HCT116 (cell line): ENCODE measurements around the gene KRTAP12-3. TPM values are rescaled to one million over a fixed set of nuclear protein-coding genes. Genes with fewer than 3 reads are reported as not detected.

ENCODE experiments used
- ATAC-seq: fragments of 200-7000 bp; cut with Tn5 transposase; 2 replicates; pipeline ENCODE4 v1.9.1; 2020; ENCODE audit warnings: mild to moderate bottlenecking, moderate library complexity
- BruUV-seq: library from RNA; stranded (reverse); fragments of 400-500 nt; replicated peaks from 2 replicates; lab custom pipeline; 2021; lab: Mats Ljungman, UMichigan
- CTCF ChIA-PET: fragments of 300-600 bp; sonication (Branson Sonifier 250); formaldehyde crosslinking; loops from one replicate; lab custom pipeline; 2021; ENCODE audit warnings: antibody characterized with exemption; lab: Charles Lee
- POLR2A ChIA-PET: fragments of 300-600, 350-600 bp; sonication (Branson Sonifier 250); formaldehyde crosslinking; loops from one replicate; lab custom pipeline; 2021; ENCODE audit warnings: antibody characterized with exemption; lab: Charles Lee
- RAD21 ChIA-PET, 2 experiments: fragments of 300-600 bp; sonication (Branson Sonifier 250); formaldehyde crosslinking; loops; one replicate each; lab custom pipeline; 2023; ENCODE audit warnings: low total read pairs in 2 of 2; ENCODE audit not compliant: uncharacterized antibody in 2 of 2, unreplicated experiment in 2 of 2, low non-redundant PET in 1 of 2; lab: Charles Lee
- DNase-seq: peaks from one replicate; pipeline ENCODE4 v3.0.0-alpha.2; 2010; ENCODE audit warnings: low read depth, low spot score
- H2AFZ ChIP-seq: fragments of 200-600 bp; shearing (Covaris generic), sonication (generic); 2 replicates; pipeline ENCODE4 v1.6.1; 2017; ENCODE audit warnings: low read depth, mixed run types, mixed read lengths, antibody characterized with exemption, low read length; ENCODE audit not compliant: poor library complexity, severe bottlenecking
- H3K27ac ChIP-seq: 2 replicates; pipeline ENCODE4 v1.5.1; 2012; ENCODE audit warnings: low read depth, low read length
- H3K27me3 ChIP-seq: fragments of 200-600 bp; sonication (generic); 2 replicates; pipeline ENCODE4 v1.6.1; 2016; ENCODE audit warnings: mixed run types, low read length, mixed read lengths; ENCODE audit not compliant: insufficient read depth
- H3K36me3 ChIP-seq, 2 experiments: fragments of 200-500 bp in 1 of 2; fragments of 200-600 bp in 1 of 2; sonication (Bioruptor generic) in 1 of 2; sonication (generic) in 1 of 2; 2 replicates each; pipeline versions ENCODE4 v1.5.1 to v1.6.1; 2014 to 2016; ENCODE audit warnings: low read length in 2 of 2, inconsistent platforms in 1 of 2, mixed read lengths in 1 of 2, mixed run types in 1 of 2; ENCODE audit not compliant: insufficient read depth in 2 of 2, control insufficient read depth in 1 of 2
- H3K4me1 ChIP-seq, 2 experiments: fragments of 200-600 bp in 1 of 2; sonication (generic) in 1 of 2; 2 replicates each; pipeline versions ENCODE4 v1.5.1 to v1.6.1; 2012 to 2017; ENCODE audit warnings: low read length in 2 of 2, inconsistent platforms in 1 of 2, mild to moderate bottlenecking in 1 of 2, mixed read lengths in 1 of 2, mixed run types in 1 of 2, moderate library complexity in 1 of 2; ENCODE audit not compliant: insufficient read depth in 2 of 2, control insufficient read depth in 1 of 2
- H3K4me2 ChIP-seq: fragments of 200-600 bp; sonication (generic); 2 replicates; pipeline ENCODE4 v1.6.1; 2017; ENCODE audit warnings: mixed run types, low read length, mixed read lengths
- H3K4me3 ChIP-seq, 2 experiments: fragments of 200-600 bp in 1 of 2; sonication (generic) in 1 of 2; replicated peaks in 1 of 2; 2 replicates each; pipeline ENCODE4 v1.5.1; 2011 to 2016; ENCODE audit warnings: low read length in 2 of 2, control low read depth in 1 of 2, low read depth in 1 of 2, mild to moderate bottlenecking in 1 of 2, mixed read lengths in 1 of 2, mixed run types in 1 of 2
- H3K79me2 ChIP-seq: fragments of 200-600 bp; sonication (generic); 2 replicates; pipeline ENCODE4 v1.6.1; 2017; ENCODE audit warnings: mild to moderate bottlenecking, mixed run types, low read length, moderate library complexity, mixed read lengths; ENCODE audit not compliant: insufficient read depth
- H3K9ac ChIP-seq: fragments of 200-600 bp; sonication (generic); 2 replicates; pipeline ENCODE4 v1.6.1; 2016; ENCODE audit warnings: low read length, mixed read lengths
- H3K9me2 ChIP-seq: fragments of 200-600 bp; sonication (generic), shearing (Covaris generic); 2 replicates; pipeline ENCODE4 v1.6.1; 2017; ENCODE audit warnings: mixed run types, mild to moderate bottlenecking, moderate library complexity; ENCODE audit not compliant: insufficient read depth
- H3K9me3 ChIP-seq, 2 experiments: fragments of 200-500 bp in 1 of 2; fragments of 200-600 bp in 1 of 2; sonication (Bioruptor generic) in 1 of 2; sonication (generic) in 1 of 2; 2 replicates each; pipeline ENCODE4 v1.6.1; 2014 to 2017; ENCODE audit warnings: low read length in 2 of 2, mixed read lengths in 2 of 2, inconsistent platforms in 1 of 2, low read depth in 1 of 2, mild to moderate bottlenecking in 1 of 2, mixed run types in 1 of 2, moderate library complexity in 1 of 2; ENCODE audit not compliant: control insufficient read depth in 1 of 2, insufficient read depth in 1 of 2
- H4K20me1 ChIP-seq: fragments of 200-600 bp; sonication (generic), shearing (Covaris generic); 2 replicates; pipeline ENCODE4 v1.6.1; 2017; ENCODE audit warnings: mixed run types, mild to moderate bottlenecking, moderate library complexity; ENCODE audit not compliant: insufficient read depth
- CEBPB ChIP-seq: IDR thresholded peaks from 2 replicates; pipeline ENCODE4 v1.6.1; 2012; ENCODE audit warnings: low read depth
- EGR1 ChIP-seq: IDR thresholded peaks from 2 replicates; pipeline ENCODE4 v1.6.1; 2012; ENCODE audit warnings: low read depth
- ELF1 ChIP-seq: IDR thresholded peaks from 2 replicates; pipeline ENCODE4 v1.6.1; 2012; ENCODE audit warnings: low read depth, borderline replicate concordance
- EZH2 ChIP-seq: fragments of 200-600 bp; sonication (generic); IDR thresholded peaks from 2 replicates; pipeline ENCODE4 v1.6.1; 2017; ENCODE audit warnings: antibody characterized with exemption, mixed run types
- MAX ChIP-seq: IDR thresholded peaks from 2 replicates; pipeline ENCODE4 v1.6.1; 2012
- POLR2AphosphoS5 ChIP-seq: IDR thresholded peaks from 2 replicates; pipeline ENCODE4 v1.6.1; 2011; ENCODE audit warnings: mild to moderate bottlenecking, low read depth, low read length, moderate library complexity
- RAD21 ChIP-seq: IDR thresholded peaks from 2 replicates; pipeline ENCODE4 v1.6.1; 2012; ENCODE audit warnings: low read depth, mild to moderate bottlenecking
- SIN3A ChIP-seq: IDR thresholded peaks from 2 replicates; pipeline ENCODE4 v1.6.1; 2012; ENCODE audit warnings: low read depth
- SP1 ChIP-seq: IDR thresholded peaks from 2 replicates; pipeline ENCODE4 v1.6.1; 2012; ENCODE audit warnings: low read depth
- TCF7L2 ChIP-seq: IDR thresholded peaks from 2 replicates; pipeline ENCODE4 v1.7.0; 2011; ENCODE audit warnings: borderline replicate concordance, inconsistent platforms; ENCODE audit not compliant: insufficient read depth, insufficient read length; ENCODE audit errors: extremely low read depth
- YY1 ChIP-seq: IDR thresholded peaks from 2 replicates; pipeline ENCODE4 v1.6.1; 2011; ENCODE audit warnings: low read length, low read depth, moderate library complexity, mild to moderate bottlenecking; ENCODE audit not compliant: insufficient replicate concordance; ENCODE audit errors: extremely low read depth
- ZFX ChIP-seq: fragments of 450-650 bp; IDR thresholded peaks from 2 replicates; pipeline ENCODE4 v1.6.1; 2017
- intact Hi-C: fragments of 100-400 bp; cut with micrococcal nuclease; formaldehyde crosslinking; loops from 2 replicates; pipeline ENCODE4 v1.10.0; 2022
- total RNA-seq: library from RNA; stranded (reverse); gene quantifications from one replicate; pipeline ENCODE4 v1.2.1, GENCODE V29; 2021; ENCODE audit not compliant: unreplicated experiment
- TF ChIP-seq, protein P1 (sequence below): IDR thresholded peaks from 2 replicates; pipeline ENCODE4 v1.6.1; 2012; ENCODE audit warnings: low read depth

Gene KRTAP12-3
- total RNA-seq, 1 experiment from 2014 or later = not detected

DNA sequence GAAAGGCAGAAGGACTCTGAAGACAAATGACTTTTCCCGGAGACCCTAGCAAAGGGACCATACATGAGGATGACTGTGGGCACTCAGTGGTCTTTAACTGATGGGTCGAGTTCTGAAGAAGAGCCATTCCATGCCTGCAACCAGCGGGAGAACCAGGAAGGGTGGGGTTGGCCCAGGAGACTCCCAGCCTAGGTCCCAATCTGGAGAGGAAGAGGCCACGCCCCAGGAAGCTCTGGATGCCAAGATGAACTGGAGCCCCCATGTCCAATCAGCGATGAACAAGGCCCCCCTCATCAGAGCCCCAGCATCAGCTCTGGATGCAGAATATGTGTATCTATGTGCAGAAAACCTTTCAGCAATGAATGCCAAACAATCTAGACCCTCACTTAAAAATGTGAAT is 17.0 kb upstream of the KRTAP12-3 start (continued):
- no peak for TF ChIP-seq CEBPB
- no peak for TF ChIP-seq POLR2AphosphoS5
- TF ChIP-seq ZFX = no peak
- no peak for TF ChIP-seq EGR1
- TF ChIP-seq SP1 = no peak
- TF ChIP-seq RAD21 = no peak

DNA sequence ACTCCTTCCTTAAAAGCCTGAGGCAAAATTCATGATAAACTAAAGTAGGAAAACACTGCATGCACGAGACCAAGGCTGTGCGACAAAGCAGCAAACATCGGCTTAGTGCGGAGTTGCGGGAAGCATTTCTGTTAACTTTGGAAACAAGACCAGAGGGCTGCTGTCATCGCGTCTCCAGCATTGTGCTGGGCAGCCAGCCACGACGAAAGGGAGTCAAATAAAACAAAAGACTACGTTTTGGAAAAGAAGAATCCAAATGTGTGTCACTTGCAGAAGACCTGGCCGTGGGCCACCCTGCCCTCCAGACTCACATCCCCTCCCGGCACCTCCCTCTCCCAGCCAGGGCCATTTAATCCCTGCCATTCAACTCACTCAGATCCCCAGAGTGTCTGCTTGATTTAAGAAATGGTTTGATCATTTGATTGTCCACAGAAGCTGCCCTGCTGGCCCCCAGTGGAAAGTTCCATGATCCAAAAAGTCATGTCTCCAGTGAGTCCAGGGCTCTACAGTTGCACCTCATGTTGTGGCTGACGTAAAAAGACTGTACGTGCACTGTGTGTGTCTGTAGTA is 13.9 kb upstream of the KRTAP12-3 start:
- ChIA-PET RAD21 (no interaction called here), POLR2A (no interaction called here)
- no peak for ATAC-seq

DNA sequence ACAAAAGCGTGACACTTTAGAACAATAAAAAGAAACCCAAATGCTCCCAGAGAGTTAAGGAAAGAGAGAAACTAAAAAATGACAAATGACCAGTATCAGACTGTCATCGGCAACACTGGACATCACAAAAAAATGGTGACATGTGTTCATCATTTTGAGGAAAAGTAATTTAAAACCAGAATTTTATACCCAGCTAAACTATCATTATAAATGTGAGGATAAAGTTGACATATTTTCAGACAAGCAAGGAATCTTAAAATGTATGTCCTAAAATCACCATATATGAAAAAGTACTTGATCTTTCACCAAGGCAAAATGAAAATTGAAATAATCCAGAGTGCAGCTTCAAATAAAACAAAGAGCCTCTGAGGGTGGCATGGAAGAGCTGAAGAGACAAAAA is 12.9 kb upstream of the KRTAP12-3 start:
- no TSS peak for BruUV-seq
- Histone ChIP-seq H3K9ac (no peak overlapping the region), H3K79me2 (no peaks in the 10 kb centered on the region), H3K4me3 (no peak overlapping the region), H3K9me3 (peaks cover 6 to 17% of the 10 kb centered on the region in 2 experiments; a peak in 2 of 4 replicates), H2AFZ (no peak overlapping the region), H3K36me3 (no peaks in the 10 kb centered on the region), H3K9me2 (no peaks in the 10 kb centered on the region), H3K27me3 (peaks cover 6% of the 10 kb centered on the region; the same call in 1 of the 2 replicates), H3K4me1 (no peaks in the 10 kb centered on the region), H3K27ac (no peak overlapping the region), H4K20me1 (no peaks in the 10 kb centered on the region), H3K4me2 (no peak overlapping the region)
- CTCF ChIA-PET = no interaction called here
- ATAC-seq (no peak), DNase-seq (no peak)
- RAD21 ChIA-PET = no interaction called here
- POLR2A ChIA-PET = no interaction called here
- intact Hi-C loops = no loop called here
- TF ChIP-seq POLR2AphosphoS5 (no peak), EZH2 (no peak), CEBPB (no peak), SP1 (no peak), ELF1 (no peak), SIN3A (no peak), RAD21 (no peak), MAX (no peak), ZFX (no peak), YY1 (no peak), TCF7L2 (no peak)
- TF ChIP-seq, protein P1, sequence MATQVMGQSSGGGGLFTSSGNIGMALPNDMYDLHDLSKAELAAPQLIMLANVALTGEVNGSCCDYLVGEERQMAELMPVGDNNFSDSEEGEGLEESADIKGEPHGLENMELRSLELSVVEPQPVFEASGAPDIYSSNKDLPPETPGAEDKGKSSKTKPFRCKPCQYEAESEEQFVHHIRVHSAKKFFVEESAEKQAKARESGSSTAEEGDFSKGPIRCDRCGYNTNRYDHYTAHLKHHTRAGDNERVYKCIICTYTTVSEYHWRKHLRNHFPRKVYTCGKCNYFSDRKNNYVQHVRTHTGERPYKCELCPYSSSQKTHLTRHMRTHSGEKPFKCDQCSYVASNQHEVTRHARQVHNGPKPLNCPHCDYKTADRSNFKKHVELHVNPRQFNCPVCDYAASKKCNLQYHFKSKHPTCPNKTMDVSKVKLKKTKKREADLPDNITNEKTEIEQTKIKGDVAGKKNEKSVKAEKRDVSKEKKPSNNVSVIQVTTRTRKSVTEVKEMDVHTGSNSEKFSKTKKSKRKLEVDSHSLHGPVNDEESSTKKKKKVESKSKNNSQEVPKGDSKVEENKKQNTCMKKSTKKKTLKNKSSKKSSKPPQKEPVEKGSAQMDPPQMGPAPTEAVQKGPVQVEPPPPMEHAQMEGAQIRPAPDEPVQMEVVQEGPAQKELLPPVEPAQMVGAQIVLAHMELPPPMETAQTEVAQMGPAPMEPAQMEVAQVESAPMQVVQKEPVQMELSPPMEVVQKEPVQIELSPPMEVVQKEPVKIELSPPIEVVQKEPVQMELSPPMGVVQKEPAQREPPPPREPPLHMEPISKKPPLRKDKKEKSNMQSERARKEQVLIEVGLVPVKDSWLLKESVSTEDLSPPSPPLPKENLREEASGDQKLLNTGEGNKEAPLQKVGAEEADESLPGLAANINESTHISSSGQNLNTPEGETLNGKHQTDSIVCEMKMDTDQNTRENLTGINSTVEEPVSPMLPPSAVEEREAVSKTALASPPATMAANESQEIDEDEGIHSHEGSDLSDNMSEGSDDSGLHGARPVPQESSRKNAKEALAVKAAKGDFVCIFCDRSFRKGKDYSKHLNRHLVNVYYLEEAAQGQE = no peak

More for the DNA sequence above, 13.9 kb upstream of the KRTAP12-3 start:
- no peak overlapping the region for H3K4me3 ChIP-seq
- no peak overlapping the region for H3K27ac ChIP-seq
- DNase-seq = no peak
- no peaks in the 10 kb centered on the region for H3K9me2 ChIP-seq
- no peaks in the 10 kb centered on the region for H3K36me3 ChIP-seq
- CTCF ChIA-PET = no interaction called here
- H3K79me2 ChIP-seq = no peaks in the 10 kb centered on the region
- intact Hi-C loops = no loop called here
- no peak overlapping the region for H2AFZ ChIP-seq
- no peak for TF ChIP-seq ELF1
- no peaks in the 10 kb centered on the region for H4K20me1 ChIP-seq
- no TSS peak for BruUV-seq
- H3K4me1 ChIP-seq = no peaks in the 10 kb centered on the region
- H3K9me3 ChIP-seq = peaks cover 6 to 17% of the 10 kb centered on the region in 2 experiments; a peak in 2 of 4 replicates
- no peak overlapping the region for H3K9ac ChIP-seq
- peaks cover 6% of the 10 kb centered on the region; the same call in 1 of the 2 replicates for H3K27me3 ChIP-seq
- H3K4me2 ChIP-seq = no peak overlapping the region
